Suppressor macrophage treated with lipopolysaccharide for 1 hour (primary cell): Measurements from ENCODE around the gene TTC27.
A peak's percentile ranks its signal among the peaks of the same experiment; 100 is the strongest.
"Not testable (repeated sequence)": the region's sequence is repeated elsewhere in the genome, so short reads cannot be mapped to it uniquely, and the experiment has no call there.

Experiments
- DNase-seq, 3 donors: peaks; one replicate each; pipeline ENCODE4 v3.0.0-alpha.2; 2020 to 2022

Gene TTC27

DNA sequence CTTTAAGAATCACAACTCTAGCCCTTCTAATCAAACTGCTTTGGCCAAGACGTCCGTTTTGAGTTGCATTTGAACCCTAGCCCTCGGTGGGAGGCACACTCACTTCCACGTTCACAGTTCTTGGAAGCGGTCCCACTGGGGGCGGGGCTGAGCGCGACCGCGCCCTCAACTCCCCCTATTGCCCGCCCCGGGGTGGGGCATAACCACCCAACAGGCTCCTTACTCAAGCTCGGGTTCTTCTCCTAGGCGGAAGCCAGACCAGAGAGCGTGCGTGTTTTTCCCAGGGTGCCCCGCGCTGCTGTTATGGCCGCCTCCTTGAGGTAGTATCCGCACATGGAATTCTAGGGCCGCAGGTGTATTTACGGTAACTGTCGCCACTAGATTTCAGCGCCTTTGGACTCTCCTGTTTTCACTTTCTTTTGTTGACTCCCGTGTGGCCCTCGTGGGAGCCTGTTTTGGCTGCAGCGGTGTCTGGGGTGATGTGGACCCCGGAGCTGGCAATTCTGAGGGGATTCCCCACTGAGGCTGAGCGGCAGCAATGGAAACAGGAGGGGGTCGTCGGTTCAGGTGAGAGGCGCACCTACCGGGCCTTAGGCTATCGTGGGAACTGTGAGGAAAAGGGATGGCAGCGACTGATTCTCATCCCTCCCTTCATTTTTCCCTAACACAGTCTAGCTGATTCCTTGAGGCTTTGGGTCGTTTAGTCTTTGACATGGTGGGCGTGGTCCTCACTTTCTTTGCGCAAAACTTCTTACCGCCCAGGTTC is at the start of gene TTC27:
Gene TTC27 (plus strand): TSS at position 237 of the 766 bp plus-strand sequence. CDS start 243 bp downstream, at position 480.
- peak; percentile 97 to 98 (median 97) for DNase-seq

DNA sequence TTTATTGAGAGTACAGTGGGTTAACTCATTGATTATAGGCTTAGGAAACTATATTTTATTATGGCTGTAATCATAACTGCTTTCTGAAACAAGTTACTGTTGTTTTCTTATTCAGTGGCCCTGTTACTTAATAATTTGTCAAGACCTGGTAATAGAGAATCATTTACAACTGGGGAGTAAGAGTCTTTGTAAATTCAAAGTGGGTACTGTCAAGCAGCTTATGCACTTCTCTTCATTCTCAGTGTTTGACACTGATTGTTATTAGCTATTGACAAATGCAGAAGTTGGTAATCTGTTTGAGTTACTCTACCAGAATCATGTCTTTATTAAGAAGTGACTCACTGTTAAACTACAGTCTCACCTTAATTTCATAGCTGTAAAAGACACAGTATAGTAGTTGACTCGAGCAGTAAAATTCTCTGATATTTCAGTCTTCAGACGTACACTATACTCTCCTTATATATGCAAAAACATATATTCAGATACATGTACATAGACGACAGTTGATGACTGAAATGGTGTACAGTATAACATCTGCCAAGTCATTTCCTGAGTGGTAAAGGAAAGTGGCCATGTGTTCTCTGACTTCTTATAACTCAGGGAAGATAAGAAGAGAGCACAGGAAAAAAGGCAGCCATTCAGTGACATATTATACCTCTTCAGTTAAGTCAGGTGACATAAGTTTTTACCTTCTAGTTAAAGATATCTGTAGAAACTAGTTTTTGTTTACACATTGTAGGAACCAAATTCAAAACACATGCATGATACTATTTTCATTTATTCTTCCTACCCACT is 36.0 kb upstream of the TTC27 start:
- peak in 2 of 3 donors; percentile 21 to 26 for DNase-seq

DNA sequence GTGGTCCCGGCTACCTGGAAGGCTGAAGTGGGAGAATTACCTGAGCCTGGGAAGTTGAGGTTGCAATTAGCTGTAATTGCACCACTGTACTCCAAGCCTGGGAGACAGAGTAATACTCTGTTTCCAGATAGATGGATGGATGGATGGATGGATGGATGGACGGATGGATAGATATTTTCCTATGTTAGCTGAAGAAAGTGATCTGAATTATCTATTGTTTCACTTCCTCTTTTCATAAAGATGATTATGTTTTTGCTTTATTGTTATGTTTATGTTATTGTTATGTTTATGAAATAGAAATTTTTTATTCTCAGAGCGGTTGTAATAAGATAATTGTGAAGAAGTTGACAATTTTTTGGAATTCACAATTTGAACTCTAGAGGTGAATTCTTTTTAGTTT is 33.3 kb upstream of the TTC27 start:
- DNase-seq: peak in 1 of 3 donors; percentile 3

DNA sequence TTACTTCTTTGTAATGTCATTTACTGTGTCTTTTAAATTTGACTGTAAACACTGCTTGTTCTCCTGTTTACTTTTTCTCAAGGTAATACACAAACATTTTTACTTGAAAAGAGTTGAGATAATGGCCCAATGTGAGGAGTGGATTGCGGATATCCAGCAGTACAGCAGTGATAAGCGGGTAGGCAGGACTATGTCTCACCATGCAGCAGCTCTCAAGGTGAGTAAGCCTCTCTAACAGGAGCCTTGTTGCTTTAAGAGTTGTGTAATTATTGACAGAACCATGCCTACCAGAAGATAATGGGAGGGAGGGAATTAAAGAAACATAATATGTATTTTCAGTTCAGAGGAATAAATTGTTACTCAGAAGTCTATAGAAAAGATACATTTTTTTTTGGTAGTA is 16.5 kb upstream of the TTC27 start:
- no peak for DNase-seq

DNA sequence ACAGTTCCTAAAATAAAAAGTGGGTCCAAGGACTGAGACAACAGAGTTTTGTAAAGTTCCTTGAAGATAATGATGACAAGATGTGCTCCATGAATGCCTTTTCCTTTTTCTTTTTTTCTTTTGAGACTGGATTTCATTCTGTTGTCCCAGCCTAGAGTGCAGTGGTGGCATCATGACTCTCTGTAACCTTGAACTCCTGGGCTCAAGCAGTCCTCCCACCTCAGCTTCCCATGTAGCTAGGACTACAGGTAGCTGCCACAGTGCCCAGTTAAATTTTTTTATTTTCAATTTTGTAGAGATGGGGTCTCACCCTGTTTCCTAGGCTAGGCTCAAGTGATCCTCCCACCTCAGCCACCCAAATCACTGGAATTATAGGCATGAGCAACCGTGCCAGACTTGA is 16.1 kb upstream of the TTC27 start:
- DNase-seq: no peak

DNA sequence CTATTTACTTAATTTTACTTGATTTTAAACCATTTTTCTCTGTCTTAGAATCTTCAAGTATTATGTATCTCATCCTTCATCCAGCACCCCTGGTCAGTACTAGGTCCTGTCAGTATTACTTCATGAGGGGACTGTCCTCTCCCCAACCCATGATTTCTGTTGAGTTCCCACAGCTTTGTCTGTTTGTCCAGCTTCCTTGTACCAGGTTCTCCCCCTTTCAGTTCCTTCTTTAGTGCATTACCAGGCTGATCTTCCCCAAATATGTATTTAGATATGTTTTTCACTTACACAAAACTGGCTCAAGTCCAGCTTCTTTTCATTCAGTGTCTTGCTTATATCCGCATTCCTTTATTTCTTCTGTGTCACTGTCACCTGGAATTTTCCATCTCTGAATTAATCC is 13.8 kb upstream of the TTC27 start:
- peak; percentile 30 to 46 (median 41) for DNase-seq

DNA sequence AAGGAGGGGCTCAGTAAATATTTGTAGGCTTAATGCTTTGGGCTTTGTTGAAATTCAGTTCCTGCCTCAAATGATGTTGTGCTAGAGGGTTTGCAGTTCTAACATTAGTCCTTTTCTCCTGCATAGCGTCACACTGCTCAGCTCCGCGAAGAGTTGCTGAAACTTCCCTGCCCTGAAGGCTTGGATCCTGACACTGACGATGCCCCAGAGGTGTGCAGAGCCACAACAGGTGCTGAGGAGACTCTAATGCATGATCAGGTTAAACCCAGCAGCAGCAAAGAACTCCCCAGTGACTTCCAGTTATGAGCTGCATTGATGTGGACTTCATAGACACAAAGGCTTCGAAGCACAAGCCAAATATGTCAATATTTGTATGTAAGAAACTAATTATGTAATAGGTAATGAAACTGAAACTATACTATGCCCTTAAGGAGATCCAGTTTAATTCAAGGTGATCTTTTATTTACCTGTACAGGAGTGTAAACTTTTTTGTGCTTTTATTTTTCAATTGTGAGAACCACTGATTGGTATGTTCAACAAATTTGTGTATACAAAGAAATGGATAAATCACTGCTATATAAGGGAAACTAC is 10.2 kb upstream of the TTC27 start:
- DNase-seq: no peak

DNA sequence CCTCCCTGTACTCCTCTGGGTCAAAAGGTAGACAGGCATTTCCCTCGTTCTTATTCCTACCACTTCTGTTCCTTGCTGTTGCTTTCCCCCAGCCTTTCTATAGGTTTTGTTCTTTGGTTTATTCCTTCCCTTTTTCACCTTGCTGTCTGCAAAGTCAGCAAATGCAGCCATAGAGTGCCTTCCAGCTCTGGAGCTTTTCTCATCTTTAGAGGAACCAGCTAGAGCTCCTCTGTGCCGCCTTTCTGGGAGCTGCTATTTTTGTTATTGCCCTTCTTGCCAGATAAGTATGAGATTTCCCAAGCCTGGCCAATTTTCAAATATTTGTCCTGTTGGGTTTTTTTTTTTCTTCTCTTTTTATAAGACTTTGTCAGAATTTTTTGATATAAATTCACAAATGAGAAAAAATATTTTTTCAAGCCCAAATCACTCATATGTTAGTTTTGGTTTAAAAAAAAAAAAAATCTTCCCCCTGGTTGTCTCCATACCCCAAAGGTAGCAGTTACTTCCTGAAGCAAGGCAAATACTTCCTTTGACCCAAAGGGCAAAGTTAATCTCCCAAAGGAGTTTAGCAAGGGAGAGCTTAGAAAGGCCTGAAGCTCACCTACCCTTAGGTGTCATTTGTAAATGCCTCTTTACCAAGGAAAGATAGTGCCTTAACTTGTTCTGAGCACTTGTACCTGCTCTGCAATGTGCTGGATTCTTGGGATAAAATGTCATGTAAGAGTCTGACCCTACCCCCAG is 5.1 kb upstream of the TTC27 start:
- DNase-seq: peak; percentile 15 to 22 (median 17)

DNA sequence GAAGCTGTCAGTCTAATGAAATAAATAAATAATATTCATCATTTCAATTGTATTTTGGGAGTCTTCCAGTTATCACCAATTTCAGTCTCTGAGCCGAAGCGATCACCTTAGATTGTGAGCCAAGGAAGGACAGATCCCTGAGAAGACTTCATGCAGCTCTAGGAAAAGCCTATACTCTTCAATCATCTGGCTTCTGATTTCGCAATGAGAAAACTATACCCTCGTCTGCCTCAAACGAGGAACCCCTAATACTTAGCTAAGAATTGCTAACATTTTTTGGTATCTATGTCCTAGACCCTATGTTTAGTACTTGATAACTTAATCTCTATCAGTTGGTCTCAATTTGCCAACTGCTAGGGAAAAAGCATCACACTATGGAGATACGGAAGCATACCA is 4.5 kb upstream of the TTC27 start:
- no peak for DNase-seq

DNA sequence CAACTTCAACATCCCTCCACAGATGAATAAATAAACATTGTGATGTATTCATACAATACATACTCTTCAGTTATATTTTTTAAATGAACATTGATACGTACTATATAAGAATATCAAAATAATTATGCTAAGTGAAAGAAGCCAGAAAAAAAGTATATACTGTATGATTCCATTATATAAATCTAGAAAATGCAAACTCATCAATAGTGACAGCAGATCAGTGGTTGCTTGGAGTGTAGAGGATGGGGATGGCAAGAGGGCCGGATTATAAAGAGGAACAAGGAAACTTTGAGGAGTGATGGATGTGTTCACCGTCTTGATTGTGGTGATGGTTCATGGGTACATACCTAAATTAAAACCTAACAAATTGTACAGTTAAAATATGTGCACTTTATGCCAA is 3.0 kb upstream of the TTC27 start:
- DNase-seq: no peak

DNA sequence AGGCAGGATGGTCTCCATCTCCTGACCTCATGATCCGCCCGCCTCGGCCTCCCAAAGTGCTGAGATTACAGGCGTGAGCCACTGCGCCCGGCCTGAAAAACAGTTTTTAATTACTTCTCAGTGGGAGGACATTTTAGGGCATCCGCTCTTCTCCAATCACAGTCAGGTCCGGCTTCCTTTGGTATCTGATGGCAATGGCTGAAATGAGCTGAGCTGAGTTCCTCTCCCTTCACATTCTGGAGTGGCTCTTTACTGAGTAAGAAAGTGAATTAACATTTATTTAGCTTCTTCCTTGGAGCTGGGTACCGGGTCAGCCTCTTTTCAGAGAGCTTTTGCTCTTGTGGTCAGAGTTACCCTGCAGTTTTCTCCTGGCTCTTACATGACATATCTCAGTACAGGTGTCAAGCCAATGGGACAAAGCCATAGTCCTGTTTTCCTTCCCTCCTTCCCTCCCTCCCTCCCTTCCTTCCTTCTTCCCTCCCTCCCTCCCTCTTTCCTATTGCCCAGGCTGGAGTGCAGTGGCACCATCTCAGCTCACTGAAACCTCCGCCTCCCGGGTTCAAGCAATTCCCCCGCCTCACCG is 1.1 kb upstream of the TTC27 start:
- no peak for DNase-seq

DNA sequence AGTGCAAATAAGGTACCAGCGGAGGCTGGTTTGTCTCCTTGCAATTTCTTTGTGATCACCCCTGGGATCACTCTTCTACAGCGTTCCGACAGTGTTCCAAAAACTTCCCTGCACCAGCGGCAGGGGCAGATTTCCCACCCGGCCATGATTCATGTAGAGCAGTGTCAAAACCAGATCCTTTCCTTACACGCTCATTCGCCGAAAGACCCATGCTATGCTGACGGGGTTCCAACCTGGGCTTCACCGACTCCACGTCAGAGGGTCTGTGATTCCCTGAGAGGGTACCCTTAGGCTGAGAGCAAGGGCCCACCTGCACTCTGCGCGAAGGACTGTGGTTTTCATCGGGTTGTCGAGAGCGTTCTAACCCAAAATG is 423 bp upstream of the TTC27 start:
- peak; percentile 64 to 66 (median 66) for DNase-seq

DNA sequence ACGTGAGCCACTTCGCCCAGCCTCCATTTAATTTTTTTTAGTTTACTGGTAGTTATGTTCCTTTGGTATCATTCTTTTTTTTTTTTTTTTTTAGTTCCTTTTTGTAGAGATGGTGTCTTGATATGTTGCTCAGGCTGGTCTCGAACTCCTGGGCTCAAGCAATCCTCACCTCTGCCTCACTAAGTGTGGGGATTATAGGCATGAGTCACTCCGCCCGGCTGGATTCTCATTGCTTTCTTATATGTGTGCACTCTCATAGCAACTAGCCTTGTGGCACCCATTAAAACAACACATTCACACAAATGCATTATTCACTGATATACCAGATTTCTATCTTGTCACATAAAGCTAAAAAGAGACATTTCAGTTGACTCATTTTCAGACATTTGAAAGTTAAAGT is 4.2 kb downstream of the TTC27 start:
- peak in 1 of 3 donors; percentile 13 for DNase-seq

DNA sequence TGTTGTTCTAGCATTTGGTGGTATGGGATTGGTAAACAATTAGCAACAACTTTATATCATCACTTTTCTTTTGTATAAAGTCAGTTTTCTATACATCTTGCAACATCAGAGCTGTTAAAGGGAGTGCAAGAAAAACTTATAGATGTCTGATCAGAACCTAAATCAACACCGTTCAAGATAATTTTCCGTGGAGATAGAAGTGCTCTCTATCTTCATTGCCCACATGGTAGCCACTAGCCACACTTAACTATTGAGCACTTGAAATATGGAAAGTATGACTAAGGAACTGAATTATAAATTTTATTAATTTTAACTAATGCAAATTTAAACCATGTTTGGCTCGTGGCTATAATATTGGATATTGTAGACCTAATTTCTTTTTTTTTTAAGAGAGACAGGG is 5.2 kb downstream of the TTC27 start:
- DNase-seq: no peak

DNA sequence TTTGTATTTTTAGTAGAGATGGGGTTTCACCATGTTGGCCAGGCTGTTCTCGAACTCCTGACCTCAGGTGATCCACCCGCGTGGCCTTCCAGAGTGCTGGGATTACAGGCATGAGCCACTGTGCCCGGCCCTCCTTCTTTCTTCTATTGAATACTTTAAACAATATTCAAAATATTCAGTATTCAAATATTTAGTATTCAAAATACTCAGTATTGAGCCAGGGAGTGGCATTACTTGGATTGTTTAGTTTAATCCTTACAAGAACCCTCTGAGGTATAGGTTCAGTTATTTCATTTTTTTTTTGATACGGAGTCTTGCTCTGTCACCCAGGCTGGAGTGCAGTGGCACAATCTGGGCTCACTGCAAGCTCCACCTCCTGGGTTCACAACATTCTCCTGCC is 10.7 kb downstream of the TTC27 start:
- DNase-seq: not testable (repeated sequence)

DNA sequence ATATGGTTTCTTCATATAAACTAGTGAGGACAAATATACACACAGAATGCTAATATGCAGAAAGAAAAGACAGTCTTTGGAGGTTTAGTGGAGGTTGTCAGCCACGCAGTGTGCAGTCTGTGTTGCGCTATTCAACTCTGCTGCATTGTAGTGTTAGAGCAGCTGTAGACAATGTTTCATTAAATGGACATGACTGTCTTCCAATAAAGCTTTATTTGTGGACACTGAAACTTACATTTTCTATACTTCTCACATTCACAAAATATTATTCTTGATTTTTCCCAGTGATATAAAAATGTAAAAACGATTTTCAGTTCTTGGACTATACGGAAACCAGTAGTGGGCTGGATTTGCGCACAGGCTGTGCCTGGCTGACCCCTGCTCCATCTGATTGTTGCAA is 13.3 kb downstream of the TTC27 start:
- DNase-seq: no peak

DNA sequence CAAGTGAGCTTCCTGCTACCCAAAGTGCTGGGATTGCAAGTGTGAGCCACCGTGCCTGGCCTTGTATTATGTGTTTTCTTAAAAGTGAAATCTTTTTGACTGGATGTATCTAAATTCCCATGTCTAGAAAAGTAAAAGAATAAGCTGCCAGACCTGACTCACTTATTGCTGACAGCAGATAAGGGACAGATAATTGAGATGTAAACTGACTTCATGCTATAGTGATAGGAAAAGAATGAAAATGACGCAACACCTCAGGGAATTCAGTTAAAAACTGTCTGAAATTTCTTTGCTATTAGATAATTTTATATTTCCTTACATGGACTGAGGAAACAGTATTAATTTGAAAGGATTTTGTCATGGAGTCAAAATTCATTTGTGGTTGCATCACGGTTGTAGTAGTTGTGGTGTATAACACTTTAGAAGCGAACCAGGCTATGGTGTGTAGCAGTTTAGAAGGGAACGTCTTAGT is 19.4 kb downstream of the TTC27 start:
- no peak for DNase-seq

DNA sequence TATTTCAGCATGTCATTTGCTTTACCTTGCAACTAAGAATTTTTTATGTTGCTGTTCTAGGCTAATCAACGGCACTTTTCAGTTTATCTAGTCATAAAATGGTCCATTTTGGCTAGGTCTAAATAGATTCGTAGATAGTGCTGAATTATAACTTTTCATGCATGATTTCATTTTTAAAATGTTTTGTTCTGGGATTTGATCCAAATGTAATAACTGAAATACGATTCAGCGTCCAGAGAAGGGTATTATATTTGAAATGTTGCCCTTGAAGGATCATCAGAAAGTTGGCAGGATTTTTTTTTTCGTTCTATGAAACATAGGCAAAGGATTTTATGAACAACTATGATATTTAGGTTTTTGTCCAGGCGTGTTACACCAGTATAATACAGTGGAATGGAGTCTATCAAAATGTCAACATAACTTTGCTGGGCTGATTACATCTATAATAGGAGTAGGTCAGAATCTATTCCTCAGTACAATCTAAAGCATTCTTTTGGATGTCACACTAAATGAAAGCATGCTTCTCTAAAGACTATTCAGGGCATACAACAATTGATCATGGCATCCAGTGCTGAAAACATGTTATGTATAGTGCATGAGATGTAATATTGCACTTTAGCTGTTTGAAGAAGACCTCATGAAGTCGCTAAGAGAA is 24.8 kb downstream of the TTC27 start:
- no peak for DNase-seq

DNA sequence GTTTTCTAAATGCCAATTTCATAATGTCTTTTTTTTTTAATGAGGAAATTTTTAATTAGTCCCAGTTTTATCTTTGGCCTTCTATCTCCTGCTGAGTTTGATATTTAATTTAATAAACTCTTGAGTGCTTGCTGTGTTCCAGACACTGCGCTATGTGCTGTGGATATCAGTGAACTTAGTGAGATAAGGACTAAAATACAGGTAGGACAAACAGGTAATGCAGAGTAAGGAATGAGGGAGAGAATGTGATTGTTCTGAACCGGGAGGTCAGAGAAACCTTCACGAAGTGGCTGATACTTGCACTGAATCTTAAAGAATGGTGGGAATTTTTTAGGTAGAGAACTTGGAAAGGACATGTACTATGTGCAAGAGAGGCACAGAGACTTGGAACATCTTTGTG is 28.2 kb downstream of the TTC27 start:
- DNase-seq: no peak

DNA sequence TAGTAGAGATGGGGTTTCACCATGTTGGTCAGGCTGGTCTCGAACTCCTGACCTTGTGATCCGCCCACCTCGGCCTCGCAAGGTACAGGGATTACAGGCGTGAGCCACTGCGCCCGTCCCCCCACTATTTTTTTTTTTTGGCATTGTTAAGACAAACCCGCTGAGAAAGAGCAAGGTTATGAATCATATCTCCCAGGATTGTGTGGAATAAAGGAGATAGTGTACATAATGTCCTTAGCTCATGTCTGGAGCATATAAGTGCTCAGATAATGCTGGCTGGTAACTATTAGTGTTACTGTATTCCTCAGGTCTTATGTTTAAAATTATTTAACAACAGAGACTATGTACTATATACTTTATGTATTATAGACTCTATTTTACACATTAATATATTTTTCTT is 36.0 kb downstream of the TTC27 start:
- no peak for DNase-seq

DNA sequence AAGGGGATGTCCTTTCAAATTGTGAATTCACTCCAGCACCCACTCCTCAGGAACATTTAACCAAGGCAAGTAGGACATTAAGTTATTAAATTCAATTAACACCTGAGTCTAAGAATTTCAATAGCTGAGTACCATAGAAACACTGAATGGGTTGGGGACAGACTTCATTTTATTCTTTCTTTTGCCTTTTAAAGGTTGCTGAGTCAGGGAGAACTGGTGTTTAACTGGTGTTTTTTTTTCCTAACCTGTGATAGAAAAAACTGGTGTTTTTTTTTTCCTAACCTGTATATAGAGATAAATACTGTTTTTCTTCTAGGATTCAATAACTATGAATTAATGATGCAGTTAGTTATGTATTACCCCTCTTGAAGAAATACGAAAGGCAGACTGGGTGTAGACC is 38.9 kb downstream of the TTC27 start:
- DNase-seq: no peak

DNA sequence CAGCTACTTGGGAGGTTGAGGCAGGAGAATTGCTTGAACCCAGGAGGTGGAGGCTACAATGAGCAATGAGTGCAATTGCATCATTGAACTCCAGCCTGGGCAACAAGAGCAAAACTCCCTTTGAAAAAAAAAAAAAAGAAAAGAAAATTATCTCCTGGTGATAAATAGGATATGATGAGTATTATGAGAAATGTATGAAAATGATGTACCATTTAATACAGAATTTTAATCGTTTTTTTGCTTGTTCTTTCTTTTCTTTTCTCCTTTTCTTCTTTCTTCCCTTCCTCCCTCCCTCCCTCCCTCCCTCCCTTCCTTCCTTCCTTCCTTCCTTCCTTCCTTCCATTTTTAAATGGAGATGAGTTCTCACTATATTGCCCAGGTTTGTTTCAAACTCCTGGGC is 40.4 kb downstream of the TTC27 start:
- DNase-seq: no peak
